GM21619 (cell line): Measurements from ENCODE around the gene GNAL.

Experiments
- ATAC-seq: cut with Tn5 transposase; IDR thresholded peaks from one replicate; pipeline ENCODE4 v1.9.1; 2021; ENCODE audit not compliant: unreplicated experiment

GNAL gene

DNA sequence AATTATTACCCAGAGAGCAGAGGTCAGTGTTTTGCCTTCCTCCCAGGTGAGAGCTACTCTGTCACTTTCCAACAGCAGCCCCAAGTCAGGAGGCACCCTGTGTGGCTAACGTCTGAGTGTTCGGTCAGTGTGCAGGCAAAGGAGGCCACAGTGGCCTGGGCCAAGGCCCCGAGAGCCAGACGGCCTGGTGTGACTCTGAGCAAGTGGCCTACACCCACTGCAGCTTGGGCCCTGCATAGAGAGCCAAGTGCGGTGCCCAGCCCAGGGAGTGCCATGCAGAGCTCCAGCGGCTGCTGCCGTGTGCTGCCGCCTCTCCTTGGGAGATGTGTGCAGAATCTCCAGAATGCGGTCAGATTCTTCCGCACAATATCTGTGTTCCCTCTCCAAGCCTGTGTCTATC is 70.4 kb downstream of the GNAL start:
- no peak for ATAC-seq

GRCh38 chr18:11760498-11761167 is 71.6 kb downstream of the GNAL start:
- ATAC-seq = no peak

GRCh38 chr18:11761553-11761952 is 72.5 kb downstream of the GNAL start:
- no peak for ATAC-seq

- ATAC-seq = no peak
These were observed 73.4 kb downstream of the GNAL start for GRCh38 chr18:11762429-11762828.

DNA sequence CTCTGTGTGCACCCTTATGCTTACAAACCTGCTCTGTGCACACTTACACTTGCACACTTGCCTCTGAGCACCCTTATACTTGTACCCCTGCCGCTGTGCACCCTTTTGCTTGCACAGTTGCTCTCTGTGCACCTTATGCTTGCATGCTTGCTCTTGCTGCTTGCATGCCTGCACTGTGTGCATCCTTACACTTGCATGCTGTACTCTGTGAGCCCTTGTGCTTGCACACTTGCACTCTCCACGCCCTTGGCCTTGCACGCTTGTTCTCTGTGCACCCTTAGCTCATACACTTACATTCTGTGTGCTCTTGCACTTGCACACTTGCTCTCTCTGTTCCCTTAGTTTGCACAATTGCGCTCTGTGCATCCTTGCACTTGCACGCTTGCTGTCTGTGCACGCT is 78.3 kb downstream of the GNAL start:
- no peak for ATAC-seq

DNA sequence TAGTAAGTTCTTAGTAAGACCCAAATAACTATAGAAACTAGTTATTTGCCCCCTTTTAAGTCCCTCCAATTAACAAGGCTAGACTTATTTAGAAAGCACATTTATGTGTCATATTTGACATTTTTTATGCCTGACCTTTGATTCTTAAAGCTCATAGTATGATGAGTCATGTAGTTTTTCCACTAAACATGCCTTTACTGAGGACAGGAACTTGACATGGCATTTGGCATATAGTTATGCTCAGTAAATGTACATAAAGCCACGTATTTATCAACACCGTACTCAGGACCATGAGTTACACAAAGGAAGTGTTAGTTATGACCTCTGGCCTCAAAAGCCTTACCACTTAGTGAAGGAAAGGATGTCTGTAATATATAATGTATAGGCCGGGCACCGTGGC is 78.9 kb downstream of the GNAL start:
- no peak for ATAC-seq

DNA sequence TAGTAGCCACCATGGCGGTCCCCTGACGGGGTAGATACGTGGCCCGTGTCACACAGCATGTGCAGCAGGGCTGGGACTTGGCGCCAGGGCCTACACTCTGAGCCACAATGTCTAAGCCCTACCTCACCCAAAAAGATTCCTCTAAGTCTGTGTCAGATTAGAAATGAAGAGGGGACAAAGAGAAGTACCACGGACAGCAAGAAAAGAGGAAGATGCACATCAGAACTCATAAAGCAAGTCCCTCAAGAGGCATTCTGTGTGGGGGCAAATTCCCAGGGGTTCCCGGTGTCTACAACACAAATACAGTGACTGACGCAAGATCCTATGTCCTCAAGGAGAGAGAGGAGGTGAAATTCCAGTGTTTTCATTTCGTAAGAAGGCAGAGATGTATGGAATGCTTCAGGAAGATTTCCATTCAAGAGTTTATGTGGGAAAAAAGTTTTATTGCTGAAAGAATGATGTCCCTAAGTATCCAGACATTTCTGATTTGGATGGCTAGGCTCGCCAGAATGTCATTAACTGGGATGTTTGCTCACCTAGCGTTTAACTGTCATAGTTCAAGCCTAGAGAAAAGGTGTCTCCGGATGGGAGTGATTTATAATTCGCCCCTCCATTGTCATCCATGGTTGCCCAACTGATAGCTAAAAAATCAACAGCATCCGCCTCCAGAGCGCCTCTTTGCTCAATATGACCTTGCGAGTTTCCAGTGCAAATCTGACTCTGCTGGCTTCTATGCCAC is 86.5 kb downstream of the GNAL start:
- no peak for ATAC-seq

- ATAC-seq = no peak
These were observed 91.0 kb downstream of the GNAL start for GRCh38 chr18:11780042-11780441.

GRCh38 chr18:11783716-11784331 is 94.8 kb downstream of the GNAL start:
- no peak for ATAC-seq

- no peak for ATAC-seq
These were observed 95.7 kb downstream of the GNAL start for GRCh38 chr18:11784674-11785304.

GRCh38 chr18:11785444-11786055 is 96.5 kb downstream of the GNAL start:
- no peak for ATAC-seq

GRCh38 chr18:11789716-11790510 is 100.8 kb downstream of the GNAL start:
- ATAC-seq = no peak

GRCh38 chr18:11791131-11791530 is 102.1 kb downstream of the GNAL start:
- no peak for ATAC-seq

DNA sequence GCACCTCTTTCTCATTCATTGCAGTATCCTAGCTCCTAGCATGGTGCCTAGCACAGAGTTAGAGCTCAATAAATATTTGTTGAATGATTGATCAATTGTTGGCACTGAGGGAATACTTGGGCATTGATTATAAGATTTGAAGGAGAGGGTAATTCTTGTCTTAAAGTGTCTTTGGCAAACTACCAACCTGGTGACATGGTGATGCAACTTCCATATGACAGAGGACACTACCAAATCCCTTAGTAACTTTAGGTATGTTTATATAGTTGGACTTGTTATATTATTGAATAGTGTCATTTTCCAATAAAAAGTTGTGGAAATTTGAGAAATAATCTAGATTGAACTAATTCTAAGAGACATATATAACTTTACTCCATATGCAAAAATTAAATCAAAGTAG is 103.6 kb downstream of the GNAL start:
- no peak for ATAC-seq

GRCh38 chr18:11794195-11794594 is 105.1 kb downstream of the GNAL start:
- no peak for ATAC-seq

DNA sequence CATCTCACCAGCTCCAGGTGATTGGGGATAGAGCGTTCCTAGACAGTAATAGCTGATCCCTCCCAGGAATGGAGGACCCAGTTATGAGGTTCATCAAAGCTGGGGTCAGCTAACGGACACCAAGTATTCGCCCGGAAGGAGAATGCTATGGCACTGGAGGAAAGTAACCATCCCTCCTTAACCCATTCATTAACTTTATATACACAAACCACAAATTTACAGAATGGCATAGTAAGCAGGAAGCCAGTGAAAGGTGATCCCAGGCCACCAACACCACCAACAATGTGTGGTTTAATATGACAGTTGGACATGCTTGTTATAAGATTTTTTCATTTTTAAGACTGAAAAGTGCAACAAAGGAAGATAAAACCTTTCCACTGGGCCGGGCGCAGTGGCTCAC is 106.9 kb downstream of the GNAL start:
- no peak for ATAC-seq

DNA sequence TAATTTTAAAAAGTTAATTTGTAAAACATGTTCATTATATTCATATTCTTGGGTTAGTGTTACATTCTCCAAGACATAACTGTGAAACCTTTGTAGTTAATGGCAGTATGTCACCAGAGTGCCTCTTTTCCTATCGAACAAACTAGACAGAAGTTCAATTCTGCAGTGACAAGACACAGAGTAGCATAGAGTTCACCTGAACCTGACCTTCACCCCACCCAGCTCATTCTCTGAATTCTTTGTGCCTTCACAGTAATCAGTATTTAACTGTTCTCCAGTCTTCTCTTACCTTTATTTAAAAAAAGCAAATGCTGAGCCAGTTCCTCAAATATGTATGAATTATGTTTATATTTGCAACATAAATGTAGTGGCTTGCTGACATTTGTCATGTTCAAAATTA is 109.2 kb downstream of the GNAL start:
- ATAC-seq = no peak

- ATAC-seq = no peak
These were observed 110.0 kb downstream of the GNAL start for GRCh38 chr18:11799066-11799465.

DNA sequence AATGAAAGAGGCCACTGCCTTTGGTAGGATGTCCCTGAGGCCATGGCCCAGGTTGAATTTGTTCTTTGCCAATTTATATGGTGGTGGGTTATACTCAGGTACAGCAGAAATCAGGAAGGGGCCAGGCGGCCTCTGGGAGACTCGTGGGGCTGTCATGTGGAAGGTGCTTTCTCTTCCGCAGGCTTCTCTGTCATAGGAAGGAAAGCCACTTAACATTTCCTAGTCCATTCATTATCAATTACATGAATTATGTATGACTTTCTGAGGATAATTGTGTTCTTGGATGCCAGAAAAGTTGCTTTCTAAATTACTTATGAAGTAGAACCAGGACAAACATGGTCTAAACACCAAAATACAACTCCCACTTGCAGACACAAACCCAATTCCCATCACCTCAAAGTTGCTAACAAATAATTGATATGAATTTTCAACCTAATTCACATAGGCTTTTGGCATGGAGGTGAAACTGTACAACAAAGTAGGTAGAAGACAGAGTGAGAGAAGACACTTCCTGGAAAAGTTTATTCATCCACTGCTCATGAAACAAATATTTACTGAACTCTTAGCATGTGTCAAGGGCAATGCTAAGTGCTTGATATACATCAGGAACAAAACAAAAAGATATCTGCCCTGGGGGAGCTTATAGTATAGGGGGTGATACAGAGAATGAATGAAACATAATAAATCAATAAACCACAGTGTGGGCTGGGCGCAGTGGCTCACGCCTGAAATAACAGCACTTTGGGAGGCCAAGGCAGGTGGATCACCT is 111.7 kb downstream of the GNAL start:
- ATAC-seq = no peak

DNA sequence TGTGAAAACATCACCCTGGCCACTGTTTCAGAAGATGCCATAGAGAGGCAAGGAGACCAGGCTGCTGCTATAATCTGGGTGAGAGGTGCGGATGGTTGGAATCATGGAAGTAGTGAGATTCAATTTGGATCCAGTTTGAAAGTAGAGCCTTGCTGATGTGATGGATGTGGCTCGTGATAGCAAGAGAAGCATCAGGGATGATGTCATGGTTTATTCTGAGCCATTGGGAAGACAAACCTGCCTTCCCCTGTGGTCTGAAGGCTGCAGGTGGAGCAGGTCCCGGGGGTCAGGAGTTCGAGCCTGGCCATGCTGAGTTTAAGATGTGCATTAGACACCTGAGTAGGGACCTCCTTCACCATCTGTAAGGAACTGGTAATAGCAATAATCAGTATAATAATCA is 112.5 kb downstream of the GNAL start:
- no peak for ATAC-seq
